Fibroblast of peridontal ligament (primary cell): ENCODE measurements around the gene DNM1L.

Experiments used
- DNase-seq: peaks from one replicate; pipeline ENCODE4 v3.0.0-alpha.2; 2010; ENCODE audit errors: extremely low read depth

DNM1L gene

DNA sequence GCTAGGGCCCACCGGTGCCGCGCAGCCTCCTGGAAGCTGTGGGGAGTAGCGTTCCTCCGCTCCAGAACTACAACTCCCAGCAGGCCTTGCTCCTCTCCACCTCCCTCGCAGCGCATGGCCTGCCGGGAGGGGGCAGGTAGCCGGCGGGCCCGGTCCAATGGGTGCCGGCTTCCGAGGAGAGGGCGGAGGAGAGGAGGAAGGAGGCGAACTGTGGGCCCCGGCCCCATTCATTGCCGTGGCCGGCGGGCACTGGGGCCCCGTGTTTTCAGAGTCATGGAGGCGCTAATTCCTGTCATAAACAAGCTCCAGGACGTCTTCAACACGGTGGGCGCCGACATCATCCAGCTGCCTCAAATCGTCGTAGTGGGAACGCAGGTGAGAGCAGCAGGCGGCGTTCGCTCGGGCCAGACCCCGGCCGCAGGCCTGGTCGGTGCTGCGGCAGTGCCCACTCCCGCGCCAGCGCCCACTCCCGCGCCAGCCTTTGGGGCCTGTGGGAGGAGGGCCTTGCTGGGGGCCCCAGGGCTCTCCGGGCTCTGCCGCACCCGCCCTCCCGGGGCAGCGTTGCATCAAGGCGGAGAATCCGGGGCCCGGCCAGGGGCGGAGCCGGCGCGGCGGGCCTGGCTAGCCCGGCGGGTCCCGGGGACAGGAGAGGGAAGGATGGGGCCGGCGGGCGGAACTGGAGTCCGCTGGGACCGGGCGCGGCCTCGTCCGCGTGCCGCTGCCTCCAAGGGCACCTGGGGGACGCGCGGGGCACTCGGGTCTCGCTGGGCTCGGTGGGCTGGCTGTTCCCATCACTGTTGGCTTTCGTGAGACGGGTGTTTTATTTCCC is at the start of gene DNM1L:
Gene DNM1L, plus strand, starts transcription at position 211 of the 829 bp plus-strand sequence. Its CDS starts 63 bp downstream, at position 274.
- DNase-seq = peak; percentile 89

DNA sequence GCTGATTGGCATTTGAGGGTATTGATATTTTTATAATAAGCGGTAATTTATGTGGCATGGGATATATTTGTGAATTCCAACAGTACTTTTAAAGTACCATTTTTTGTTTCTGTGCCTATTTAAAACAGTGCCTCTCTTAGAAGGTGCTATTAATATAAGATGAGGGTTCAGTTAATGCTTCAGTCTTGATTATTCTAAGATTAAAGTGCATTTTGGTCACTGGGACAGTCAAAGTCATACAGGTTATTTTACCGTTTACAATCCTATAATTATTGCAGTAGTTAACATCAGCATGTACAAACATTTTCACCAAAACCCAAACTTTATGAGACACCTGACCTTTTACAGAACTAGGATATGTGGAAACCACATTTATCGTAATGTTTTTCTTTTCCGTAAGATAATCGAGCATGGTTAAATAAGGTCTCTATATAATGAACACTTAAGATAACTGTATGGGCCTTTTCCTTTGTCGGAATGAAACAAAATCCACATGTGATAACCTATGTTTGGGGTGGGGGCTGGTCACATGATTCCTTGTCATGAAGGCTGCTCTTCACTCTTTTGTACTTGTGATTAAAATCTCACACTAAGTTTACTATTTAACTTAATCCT is 37.7 kb upstream of the DNM1L start:
- no peak for DNase-seq

DNA sequence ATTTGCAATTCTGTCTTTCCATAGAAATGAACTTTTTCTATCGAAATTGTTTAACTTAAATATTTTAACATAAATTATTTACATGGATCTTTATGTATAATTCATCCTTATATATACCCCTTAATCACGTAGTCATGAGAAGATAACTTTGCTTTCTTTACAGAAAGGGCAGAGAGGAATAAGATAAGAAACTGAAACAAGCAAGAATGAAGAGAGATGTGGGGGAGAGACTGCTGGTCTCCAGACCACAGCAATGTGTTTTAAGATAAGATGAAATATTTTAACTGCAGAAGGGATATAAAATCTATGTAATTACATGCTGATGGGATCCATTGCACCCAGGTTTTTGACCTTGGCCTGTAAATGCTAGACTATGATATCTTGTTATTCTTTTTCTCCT is 34.7 kb upstream of the DNM1L start:
- DNase-seq = no peak

DNA sequence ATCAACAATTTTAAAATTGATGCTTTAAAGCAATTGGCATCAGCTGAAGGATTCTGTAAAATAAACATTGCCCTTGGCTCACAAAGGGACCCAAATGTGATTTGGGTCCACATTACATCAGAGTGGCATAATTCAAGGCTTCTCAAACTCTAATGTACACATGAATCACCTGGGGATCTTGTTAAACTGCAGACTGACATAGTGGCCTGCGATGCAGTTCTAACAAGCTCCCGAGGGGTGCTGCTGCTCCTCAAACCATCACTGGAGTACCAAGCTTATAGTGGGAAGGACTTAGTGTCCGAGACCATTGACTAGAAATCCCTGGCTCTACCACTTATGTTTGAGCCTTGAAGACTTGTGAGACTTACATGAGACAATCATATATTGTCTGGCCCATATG is 31.8 kb upstream of the DNM1L start:
- DNase-seq = no peak

DNA sequence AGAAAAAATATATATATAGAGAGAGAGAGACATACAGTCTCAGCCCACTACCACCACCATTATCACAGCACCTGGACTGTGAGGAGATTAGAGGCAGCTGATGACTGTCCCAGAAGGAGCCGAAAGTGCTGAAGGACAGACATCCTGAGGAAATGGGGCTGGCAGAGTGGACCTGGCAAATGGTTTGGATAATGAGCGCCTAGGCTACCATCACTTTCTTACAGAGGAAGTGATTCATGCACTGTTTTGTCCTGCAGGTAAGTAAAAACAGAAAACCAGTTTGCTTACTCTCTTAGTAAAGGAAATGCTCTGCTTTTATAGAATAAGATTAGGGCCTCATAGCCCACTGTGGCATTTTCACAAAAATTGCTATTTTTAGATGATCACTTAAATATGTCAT is 28.6 kb upstream of the DNM1L start:
- no peak for DNase-seq

DNA sequence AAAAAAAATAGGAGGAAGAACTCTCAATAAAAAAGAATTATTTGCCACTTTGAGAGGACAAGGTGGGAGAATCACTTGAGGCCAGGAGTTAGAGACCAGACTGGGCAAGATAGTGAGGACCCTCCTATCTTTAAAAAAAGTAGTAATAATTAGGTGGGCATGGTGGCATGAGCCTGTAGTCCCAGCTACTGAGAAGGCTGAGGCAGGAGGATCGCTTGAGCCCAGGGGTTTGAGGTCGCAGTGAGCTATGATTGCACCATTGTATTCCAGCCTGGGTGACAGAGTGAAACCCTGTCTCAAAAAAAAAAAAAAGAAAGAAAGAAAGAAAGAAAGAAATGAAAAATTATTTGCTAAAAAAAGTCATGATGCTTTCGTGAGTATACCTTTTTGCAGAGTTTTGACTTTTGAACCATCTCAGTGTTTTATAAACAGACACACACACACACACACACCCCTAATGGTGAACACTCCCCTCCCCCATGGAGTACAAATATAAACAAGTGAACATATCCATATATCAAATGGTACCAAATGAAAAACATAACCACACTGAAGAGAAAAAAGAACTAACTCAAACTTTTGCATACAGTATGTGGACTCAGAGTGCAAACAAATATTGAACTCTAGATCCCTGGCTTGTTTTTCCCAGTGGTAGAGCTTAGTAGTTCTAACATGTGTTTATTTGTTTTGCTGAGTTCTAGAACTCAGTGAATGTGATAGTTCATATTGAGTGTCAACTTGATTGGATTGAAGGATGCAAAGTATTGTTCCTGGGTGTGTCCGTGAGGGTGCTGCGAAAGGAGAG is 27.7 kb upstream of the DNM1L start:
- no peak for DNase-seq

DNA sequence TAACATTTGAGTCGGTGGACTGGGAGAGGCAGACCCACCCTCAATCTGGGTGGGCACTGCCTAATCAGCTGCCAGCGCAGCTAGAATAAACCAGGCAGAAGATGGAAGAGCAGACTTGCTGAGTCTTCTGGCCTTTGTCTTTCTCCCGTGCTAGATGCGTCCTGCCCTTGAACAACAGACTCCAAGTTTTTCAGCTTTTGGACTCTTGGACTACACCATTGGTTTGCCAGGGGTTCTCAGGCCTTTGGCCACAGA is 27.2 kb upstream of the DNM1L start:
- DNase-seq = no peak

DNA sequence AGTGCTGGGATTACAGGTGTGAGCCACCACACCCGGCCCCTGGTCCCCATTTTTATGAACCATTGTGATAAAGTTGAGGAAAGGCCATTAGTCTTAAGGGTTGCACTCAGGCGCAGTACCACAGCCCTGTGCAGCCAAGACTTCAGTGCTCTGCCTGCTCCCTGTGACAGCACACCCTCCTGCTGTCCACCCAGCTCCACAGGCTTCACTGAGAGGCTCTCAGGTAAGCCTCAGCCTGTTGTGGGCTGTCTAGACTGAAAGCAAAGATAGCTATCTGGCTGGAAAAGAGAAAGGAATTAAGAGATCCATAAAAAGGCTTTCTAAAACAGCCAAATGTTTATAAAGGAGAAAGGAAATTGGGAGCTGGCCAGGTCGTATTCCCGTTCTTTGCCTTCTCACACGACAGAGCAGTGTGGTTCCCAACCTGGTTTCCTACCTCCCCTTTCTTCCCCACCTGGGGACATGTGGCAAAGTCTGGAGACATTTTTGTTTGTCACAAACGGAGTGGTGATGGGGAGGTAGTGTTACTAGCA is 19.1 kb upstream of the DNM1L start:
- no peak for DNase-seq

DNA sequence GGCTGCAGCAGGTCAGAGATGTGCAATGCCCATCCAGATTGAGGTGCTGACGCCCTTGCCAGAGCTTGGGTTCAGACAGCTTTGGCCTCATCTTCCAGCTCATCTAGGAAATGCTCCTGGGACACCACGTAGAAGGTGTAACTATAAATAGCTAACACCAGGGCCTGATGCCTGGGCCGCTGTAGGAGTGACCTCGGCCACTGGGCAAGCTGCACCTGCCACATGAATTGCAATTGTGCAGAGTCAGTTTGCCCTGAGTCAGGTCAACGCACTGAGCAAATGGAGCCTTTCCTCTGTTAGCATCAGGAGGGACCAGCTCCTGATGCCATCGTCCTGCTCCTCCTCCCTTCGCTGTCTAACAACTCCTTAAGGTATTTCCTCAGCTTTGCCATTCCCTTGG is 17.4 kb upstream of the DNM1L start:
- DNase-seq = no peak

DNA sequence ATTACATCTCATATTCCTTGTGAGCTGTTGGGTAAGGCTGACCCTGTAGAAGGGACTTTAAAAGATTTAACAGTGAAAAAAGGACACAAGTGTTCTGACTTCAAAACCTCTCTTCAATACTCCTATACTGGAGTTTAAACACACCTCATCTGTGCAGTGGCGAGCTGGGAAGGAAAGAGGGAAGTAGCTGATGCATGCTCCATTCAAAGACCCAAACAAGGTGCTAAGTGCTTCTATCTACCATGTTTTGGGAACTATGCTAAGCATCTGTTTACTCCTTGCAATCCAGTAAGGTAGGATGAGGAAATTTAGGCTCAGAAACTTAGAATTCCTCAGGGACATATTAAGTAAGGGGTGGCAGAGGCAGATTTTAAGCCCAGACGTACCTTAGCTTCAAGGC is 16.4 kb upstream of the DNM1L start:
- DNase-seq = no peak

DNA sequence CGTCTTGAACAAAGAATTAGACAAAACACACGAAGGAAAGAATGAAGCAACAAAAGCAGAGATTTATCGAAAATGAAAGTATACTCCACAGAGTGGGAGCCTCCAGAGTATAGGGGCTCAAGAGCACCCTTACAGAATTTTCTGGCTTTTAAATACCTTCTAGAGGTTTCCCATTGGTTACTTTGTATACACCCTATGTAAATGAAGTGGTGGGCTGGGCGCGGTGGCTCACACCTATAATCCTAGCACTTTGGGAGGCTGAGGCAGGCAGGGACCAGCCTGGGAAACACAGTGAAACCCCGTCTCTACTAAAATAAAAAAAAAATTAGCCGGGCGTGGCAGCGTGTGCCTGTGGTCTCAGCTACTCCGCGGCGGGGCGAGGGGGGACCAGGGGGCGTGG is 13.1 kb upstream of the DNM1L start:
- no peak for DNase-seq

DNA sequence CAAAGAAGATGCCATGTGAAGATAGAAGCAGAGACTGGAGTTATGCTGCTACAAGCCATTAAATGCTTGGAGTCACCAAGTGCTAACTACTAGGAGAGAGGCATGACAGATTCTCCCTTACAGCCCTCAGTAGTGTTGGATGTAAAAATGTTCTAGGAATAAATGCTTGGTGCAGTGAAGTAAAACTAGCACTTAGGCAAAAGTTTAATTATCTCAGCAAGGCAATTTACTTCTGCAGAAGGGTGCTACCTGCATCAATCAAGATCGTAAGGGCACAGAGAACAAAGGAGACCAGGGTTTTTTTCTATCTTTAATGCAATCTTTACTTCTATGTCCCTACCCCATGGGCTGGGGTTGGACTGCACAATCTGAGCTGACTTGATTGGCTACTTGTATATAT is 9.5 kb upstream of the DNM1L start:
- no peak for DNase-seq

DNA sequence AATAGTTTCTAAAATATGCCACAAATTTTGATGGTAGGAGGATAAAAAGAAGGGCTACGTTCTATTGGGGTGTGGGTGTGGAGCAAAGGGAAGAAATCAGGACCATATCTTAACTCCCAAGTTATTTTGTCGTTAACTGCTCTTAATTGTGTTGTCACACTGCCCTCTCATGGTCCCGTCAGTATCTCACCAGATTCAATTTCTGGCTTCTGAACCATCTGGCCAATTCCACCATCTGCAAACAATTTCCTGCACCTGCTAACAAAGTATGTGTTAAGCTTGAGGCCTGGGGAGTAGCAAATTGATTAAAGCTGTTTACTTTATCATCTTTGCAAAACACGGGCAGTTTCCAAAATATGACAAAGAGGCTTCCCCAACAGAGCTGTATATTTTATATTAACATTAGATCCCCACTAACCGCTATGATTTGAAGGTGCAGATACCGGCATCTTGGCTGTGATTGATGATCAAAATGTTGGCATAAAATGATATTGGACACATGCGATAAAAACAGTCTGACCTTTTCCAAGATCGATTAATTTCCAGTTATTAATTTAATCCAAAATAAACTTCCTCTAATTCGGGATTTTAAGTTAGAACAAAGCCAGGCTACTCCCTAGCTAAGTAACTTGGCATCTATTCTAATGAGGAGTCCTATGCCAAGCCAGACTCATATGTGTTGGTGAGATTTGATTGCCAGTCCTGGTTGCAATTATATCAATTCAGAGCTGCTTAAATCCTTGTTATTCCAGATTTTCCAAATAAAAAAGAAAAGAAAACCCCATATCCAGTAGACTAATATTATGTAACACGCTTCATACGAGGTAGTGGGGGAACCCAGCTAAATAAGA is 6.9 kb upstream of the DNM1L start:
- peak; percentile 86 for DNase-seq

DNA sequence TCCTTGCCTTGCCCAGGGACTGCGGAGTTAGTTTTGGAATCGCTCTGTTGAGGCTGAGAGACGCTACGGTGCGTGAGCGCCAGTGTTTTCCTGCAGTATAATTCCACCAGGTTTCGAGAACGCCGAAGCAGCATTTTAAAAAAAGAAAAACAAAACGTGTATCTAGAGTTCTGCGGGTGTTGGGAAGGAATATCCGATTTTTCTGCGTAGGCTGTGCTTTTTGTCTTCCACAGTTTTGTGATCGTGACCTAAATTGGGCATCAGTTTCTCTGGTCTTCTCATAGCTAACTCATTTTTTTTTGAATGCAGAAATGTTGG is 778 bp downstream of the DNM1L start:
- peak; percentile 43 for DNase-seq

DNA sequence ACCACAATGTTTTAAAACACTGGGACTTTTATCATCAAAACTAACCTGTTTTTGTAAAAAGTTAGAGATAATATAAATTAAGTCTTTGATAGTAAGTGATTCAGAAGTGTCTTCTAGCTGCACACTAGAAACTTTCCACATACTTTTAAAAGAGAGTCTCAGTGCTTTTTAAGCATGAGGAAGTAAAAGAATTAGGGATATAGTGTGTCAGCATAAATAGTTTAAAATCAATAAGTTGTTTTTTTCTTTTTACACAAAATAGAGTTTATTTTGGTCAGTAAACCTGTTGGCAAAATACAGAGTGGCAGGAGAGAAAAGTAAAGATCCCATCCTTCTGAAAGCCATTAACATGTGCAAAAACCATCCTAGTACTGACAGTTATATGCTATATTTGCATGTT is 1.7 kb downstream of the DNM1L start:
- no peak for DNase-seq

DNA sequence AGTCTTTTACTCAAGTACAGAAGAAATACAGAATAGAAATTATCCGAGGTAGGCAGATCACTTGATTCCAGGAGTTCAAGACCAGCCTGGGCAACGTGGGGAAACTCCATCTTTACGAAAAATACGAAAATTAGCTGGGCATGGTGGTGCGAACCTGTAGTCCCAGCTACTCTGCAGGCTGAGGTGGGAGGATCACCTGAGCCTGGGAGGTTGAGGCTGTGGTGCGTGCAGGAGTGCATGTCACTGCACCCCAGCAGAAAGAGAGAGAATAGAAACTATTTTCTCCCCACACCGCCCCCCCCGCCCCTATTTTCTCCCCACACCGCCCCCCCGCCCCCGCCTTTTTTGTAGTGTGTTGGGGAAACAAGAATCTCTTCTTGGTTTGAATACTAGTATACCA is 2.2 kb downstream of the DNM1L start:
- no peak for DNase-seq

DNA sequence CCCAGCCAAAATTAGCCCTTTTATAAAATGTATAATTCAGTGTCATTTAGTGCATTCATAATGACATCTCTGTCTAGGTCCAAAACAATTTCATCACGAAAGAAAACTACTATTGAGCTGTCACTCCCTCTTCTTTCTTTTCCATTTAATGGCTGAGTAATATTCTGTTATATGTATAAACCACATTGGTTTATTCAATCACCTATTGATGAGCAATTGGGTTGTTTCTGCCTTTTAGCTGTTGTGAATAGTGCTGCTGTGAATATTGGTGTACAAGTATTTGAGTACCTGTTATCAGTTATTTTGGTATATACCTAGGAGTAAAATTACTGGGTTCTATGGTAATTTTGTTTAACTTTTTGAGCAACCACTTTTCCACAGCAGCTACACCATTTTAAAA is 7.2 kb downstream of the DNM1L start:
- DNase-seq = no peak

DNA sequence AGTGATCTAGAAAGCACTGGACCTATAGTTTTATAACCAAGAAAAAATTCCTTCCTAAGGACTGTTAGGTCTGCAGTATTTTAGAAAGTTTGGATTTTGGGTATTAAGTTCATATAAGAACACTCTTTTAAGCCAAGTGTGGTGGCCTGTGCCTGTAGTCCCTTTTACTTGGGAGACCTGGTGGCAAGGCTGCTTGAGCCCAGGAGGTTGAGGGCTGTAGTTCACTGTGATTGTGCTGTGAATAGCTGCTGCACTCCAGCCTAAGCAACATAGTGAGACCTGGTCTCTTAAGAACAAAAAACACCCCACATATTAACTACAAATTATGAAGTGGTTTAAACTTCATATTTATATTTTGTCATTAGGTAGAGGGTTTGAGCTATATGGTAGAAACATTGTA is 9.7 kb downstream of the DNM1L start:
- no peak for DNase-seq

DNA sequence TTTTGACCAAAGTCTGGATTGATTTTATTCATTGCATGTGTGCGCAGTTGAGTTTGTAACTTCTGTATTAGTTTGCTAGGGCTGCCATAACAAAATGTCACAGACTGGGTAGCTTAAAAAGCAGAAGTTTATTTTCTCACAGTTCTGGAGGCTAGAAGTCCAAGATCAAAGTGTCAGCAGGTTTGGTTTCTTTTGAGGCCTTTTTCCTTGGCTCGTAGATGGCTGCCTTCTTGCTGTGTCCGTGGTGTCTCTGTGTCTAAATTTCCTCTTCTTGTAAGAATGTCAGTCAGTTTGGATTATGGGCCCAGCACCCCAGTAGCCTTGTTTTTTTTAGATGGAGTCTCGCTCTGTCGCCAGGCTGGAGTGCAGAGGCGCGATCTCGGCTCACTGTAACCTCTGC is 11.8 kb downstream of the DNM1L start:
- DNase-seq = no peak

DNA sequence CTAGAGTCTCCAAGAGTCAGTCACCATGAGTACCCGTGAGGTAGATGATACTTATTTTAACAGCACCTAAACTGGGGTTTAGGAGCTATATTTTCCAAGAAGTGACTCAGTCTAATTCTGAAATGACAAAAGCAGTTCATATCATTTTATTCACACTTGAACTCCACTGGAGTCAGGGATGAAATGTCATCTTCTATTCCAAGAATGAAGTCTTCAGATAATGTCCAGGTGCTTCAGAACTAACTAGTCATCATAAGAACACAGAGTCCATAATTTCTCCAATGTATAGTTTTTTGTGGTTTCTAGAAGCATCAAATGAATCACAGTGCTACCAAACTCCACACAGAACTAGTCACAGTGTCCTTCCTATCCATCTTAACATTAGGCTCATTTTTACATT is 13.3 kb downstream of the DNM1L start:
- DNase-seq = no peak

DNA sequence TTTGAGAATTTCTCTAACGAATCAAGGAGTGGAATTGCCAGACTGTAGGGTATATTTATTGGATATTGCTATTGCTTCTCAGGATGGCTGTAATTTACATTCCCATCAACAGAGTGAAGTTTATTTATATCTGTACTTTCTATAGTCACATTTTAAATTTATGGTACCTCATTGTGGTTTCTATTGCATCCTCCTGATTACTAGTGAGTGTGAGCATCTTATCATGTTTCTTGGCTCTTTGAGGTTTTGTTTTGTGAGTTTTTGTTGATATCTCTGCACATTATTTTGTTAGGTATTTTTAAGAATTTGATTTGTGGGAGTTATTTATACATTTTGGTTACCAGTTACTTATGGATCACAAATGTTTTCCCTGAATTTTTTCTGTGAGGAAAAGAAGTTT is 13.9 kb downstream of the DNM1L start:
- DNase-seq = no peak

DNA sequence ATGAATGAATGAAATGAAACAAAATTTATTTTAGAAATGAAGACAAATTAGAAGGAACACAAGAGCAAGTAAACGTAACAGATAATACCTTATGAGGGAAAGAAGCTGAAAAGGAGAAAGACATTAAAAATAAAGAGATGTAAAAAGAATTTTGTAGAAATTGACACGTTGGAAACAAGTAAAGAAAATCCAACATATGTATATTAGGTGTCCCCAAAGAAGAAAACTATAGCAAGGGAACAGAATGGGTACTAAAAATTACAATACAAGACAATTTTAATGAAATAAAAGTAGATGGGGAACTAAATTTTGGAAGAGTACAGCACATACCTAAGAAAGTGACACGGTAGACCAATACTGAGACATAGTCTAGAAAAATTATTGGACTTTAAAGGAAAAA is 16.7 kb downstream of the DNM1L start:
- DNase-seq = no peak
